ENCODE data around the gene OR4D9.

OR4D9 gene

DNA sequence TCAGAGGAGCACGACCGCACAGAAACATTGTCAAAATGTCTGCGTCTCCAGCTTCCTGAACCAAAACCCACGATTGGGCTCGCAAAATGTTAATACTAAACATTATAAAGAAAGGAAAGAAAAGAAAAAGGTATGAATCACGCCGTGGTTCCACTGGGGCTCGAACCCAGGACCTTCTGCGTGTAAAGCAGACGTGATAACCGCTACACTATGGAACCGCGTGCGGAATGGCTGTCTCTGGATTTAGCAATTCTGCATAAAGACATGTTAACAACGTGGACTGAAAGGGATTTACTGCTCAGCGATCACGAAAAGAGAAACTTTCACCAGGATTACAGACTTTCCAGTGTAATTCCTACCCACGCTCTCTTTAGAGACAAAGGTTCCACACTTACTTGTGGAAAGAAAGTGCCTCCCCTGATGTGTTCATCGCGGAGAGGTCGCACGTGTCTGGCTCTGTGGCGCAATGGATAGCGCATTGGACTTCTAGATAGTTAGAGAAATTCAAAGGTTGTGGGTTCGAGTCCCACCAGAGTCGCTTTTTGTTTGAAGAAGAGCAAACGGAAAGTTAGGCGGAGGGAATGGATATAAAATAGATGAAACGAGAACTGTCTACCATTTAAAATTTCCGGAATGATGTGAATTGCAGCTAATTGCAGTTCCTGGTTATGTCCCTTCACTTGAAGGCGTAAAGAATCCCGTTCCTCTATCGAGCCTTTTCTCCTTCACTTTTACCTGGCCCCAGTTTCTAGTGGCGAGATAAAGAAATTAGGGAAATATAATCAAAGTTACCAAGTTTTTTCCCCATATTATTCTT, 39.7 kb downstream of the OR4D9 start:
- peak; percentile 92 for DNase-seq

DNA sequence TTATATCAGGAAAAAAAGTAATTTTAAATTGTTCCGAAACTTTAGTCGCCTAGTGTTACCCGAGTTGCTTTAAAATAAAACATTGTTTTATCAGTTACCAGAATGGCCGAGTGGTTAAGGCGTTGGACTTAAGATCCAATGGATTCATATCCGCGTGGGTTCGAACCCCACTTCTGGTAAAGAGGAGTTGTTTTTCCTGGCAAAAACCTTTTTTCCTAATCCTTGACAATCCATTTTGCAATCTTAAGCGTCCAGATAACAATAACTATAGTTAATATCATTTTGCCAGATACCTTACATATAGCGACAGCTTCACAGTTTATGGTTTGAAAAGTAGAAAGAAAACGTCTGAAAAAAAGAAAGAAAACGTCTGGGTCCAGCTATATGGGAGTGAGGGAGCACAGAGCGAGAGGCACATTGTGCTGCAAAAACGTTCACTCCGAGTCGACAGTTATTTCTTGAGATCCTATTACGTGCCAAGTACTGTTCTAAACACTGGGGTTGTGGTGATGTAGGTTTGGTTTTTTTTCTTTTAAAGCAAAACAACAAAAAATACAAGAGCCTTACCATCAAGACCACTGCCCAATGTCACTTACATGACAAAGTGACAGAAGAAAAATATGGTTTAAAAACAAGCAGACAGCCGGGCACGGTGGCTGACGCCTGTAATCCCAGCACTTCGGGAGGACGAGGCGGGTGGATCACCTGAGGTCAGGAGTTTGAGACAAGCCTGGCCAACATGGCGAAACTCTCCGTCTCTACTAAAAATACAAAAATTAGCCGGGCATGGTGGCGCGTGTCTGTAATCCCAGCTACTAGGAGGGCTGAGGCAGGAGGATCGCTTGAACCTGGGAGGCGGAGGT, 40.6 kb downstream of the OR4D9 start:
- DNase-seq = peak; percentile 73

DNA sequence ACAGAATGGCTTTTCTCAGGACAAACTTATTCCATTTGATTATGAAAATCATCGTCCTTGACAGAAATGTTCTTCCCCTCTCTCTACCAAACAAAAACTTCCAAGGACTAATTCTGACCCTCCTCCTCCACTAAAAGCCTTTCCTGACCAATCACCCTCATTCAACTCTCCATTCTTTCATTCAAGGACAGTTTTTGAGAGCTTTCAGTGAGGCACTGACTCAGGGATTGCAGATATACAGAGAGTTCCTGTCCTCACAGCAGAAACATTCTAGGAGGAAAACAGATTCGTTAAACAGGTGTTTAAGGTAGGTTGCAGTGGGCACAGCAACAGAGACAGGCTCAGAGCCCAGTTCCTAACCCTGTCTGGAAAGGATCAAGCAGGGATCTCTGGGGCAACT, 41.5 kb downstream of the OR4D9 start:
- no peak for DNase-seq

DNA sequence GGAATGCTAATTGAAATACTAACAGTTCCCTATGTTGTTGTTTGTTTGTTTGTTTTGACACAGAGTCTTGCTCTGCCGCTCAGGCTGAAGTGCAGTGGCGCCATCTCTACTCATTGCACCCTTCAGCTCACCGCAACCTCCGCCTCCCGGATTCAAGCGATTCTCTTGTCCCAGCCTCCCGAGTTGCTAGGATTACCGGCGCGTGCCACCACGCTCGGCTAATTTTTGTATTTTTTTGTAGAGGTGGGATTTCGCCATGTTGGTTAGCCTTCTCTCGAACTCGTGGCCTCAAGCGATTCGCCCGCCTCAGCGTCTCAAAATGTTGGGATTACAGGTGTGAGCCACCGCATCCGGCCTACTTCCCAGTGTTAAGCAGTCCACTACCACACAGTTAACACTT, 42.0 kb downstream of the OR4D9 start:
- DNase-seq = no peak

DNA sequence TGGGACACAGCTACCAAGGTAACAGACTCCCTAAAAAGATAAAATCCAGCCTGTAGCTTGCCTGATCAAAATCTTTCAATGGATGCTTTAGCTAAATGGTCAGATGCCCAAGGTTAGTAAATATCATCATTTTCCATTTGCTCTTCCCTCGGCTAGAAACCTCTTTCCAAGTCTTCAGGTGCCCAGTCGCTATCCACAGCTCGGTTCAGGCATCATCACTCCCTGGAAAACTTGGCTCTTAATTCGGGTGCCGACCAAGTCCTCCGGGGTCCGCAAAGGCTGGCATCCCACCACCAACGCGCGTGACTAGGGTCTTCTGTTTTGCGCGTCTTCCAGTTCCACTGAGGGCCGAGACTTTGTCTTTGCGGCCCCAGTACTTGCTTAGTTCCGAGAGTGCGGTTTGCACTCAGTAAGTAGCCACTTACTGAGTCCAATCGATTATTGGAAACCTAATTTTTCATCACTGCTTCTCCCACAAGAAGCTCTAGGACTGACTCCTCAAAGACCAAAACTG, 44.3 kb downstream of the OR4D9 start:
- DNase-seq = no peak

DNA sequence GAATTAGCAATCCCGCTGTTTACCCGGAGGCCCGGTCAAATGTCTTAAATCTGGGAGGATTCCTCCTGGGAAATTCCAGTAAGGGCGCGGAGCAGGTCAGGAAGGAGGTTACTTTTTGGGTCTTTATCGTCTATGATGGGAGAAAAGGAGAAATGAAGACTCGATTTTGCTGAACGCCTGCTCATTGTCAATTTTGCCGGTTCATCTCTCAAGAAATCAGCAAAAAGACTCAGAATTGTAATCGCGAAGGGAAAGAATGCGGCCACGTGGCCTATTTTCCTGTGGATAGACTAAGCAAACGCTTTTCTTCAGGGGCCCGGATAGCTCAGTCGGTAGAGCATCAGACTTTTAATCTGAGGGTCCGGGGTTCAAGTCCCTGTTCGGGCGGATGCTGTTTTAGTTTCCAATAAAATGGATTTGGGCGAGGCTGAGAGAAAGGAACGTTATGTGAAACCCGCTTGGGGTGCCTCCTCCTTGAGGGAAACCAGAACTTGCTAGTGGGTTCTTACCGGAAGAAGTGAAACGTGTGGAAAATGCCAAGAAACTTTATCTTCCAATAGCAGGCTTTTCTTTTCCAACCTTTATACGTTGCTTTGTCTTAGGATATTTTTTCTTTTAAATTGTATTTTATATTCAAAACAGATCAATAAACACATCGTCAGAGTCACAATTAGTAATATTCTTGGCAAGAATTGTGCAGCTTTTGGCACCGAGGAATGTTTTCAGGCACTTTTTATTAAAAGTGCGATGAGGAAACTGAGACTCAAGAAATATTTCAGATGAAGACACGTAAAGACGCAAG, 45.0 kb downstream of the OR4D9 start:
- peak; percentile 92 for DNase-seq

DNA sequence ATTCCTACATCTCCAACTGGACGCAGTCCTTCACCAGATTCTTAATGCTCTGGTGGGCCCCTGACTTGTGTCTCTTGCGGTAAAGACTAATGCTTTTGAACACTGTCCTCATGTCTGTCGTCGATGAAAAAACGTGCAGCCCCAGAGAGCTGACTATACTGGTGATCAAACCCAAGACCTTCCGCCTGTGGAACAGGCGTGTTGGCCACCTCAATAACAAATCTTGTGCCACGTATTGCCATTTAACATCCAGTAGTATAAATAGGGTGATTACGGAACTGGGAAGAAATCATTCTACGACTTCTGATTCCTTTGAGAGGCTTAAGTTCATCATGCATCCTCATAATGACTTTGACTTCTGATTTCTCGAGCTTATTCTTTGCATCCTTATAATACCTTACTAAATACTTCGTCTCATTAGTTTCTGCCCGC, 45.6 kb downstream of the OR4D9 start:
- DNase-seq = peak; percentile 43

DNA sequence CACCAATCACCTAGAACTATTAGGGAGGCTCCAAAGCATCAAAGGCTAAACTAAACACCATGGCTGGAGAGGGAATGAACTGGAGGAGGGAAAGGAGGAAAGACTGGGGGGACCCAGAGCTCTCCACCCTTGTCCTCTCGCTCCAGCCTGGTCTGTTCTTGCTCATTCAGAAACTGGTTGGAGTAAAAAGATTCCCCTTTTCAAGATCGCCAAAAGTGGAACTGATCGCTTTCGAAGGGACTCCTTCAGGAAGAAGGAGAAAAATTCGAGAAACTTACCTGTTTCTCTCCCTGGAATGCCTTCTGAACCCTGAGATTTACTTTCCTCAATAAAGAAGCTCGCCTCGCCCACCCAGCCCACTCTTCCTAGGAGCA, 46.9 kb downstream of the OR4D9 start:
- no peak for DNase-seq

DNA sequence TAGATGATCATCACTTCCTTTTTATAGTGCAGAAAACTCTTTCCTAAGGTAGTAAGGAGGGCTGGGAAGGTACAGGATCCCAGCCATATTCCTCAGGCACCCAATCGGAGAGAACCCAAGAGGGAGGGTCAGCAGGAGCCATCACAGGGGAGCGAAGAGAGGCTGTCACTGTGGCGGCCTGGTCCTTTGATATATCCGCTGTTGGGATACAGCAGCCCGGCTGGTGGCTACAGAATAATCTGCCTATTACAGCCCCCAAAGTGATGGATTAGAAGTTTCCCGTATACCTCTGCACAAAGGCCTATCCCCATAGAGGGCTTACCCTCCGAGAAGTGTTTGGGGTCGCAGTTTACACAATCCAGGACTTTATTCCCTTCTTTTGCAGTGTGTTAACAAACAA, 48.5 kb downstream of the OR4D9 start:
- DNase-seq = no peak

DNA sequence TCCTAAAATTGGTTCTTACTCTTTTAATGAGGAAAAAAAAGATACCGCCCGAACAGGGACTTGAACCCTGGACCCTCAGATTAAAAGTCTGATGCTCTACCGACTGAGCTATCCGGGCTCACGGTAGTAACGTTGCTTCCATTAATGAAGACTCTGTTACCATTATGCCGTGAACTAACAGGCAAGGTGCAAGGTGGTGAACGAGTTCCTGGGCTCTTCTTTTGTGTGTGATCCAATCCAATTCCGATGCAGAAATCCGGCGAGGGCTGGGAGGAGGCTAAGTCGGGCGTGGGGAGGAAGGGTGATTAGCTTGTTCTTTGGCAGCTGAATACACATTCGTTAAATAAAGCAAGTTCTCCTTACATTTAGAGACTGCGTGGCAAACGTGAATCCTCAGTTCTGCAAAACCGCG, 49.0 kb downstream of the OR4D9 start:
- peak; percentile 90 for DNase-seq

DNA sequence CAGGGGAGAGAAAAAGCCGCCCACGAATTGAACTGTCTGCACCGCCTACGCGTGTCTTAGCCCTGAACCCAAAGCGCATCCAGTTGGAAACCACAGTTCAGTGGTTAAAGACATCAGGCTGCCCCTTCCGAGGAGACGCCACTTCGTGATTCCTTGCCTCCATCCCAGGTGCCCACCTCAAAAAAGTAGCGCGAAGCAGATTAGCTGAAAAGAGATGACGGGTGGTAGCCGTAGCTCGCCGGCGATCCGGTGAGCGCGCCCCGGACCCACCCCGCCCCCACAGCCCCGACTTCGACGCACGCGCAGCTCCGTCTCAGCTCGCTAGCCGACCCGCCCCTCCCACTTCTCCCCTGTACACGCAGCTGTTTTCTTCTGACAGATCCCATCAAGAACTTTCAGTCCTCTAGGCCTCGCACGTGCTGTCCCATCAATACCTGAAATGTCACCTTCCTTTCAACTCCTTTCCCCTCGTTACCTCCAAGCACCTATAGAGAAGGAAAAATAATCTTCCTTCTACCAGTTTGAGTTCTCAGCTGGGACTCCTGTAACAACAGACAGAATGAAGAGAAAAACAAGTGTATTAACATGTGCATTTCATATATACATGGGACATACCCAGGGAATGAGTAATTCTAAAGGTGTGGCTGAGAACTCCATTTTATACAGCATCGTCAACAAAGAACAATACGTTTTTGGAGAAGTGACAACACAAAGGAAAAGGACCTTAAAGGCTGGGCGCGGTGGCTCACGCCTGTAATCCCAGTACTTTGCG, 49.5 kb downstream of the OR4D9 start:
- DNase-seq = peak; percentile 89

DNA sequence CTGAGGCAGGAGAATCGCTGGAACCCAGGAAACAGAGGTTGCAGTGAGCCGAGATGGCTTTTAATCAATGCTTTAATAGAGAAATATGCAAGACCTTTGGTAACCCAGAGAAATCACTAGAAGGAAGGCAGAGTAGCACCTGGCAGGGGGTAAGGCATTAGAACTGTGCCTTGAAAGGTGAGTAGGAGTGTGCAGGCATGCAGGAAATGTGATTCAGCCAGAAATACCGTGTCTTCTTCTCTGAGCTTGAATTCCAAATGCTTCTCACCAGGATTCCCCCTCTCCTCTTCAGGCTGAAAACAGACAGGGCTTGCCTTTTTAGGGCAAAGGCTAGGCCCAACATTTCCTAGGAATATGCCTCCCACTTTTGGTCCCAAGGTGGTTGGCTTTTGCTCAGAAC, 51.0 kb downstream of the OR4D9 start:
- no peak for DNase-seq
